Pancreas (tissue), 10 donors: ENCODE data around the gene SPATA25. TPM values are rescaled to one million over a fixed set of nuclear protein-coding genes. Genes with fewer than 3 reads are reported as not detected.

Source experiments
- ATAC-seq, 4 donors: fragments of 200-7000 bp; cut with Tn5 transposase; one replicate each; pipeline versions ENCODE4 v1.8.0 to v1.9.1; 2020; ENCODE audit warnings: mild to moderate bottlenecking in 4 of 4, moderate library complexity in 4 of 4
- DNase-seq, 6 donors: peaks; one replicate each; pipeline ENCODE4 v3.0.0-alpha.2; 2020
- FAIRE-seq: peaks from 2 replicates; lab custom pipeline; 2012; peaks lifted over from hg19 to GRCh38; lab: Jason Lieb, UNC
- H3K27ac ChIP-seq, 4 donors: fragments of 200-600 bp; sonication (generic); 1 replicate in 3 of 4; 2 replicates in 1 of 4; pipeline versions ENCODE4 v1.5.0 to v1.8.0; 2020
- H3K27me3 ChIP-seq, 4 donors: fragments of 200-600 bp; one replicate each; pipeline ENCODE4 v1.8.0; 2021
- H3K36me3 ChIP-seq, 3 donors: fragments of 200-600 bp; sonication (generic) in 1 of 3; one replicate each; pipeline versions ENCODE4 v1.5.0 to v1.8.0; 2020 to 2021
- H3K4me1 ChIP-seq, 3 donors: fragments of 200-600 bp; one replicate each; pipeline ENCODE4 v1.8.0; 2021
- H3K4me3 ChIP-seq, 4 donors: fragments of 200-600 bp; sonication (generic) in 2 of 4; one replicate each; pipeline versions ENCODE4 v1.5.0 to v1.8.0; 2020 to 2021
- H3K9me3 ChIP-seq, 4 donors: fragments of 200-600 bp; one replicate each; pipeline ENCODE4 v1.8.0; 2021
- CTCF ChIP-seq, 4 donors: fragments of 200-600 bp; sonication (generic) in 3 of 4; IDR thresholded peaks; one replicate each; pipeline versions ENCODE4 v1.5.0 to v1.8.0; 2021; ENCODE audit warnings: antibody characterized with exemption in 4 of 4
- WGBS, 2 donors: extraction: QIAGEN DNeasy Blood & Tissue Kit; methylation state at CpG; one replicate each; pipeline ENCODE4 v1.1.7; 2013; 5-methylcytosine and 5-hydroxymethylcytosine counted together
- intact Hi-C, 3 donors: fragments of 100-400 bp; cut with DNase I; formaldehyde crosslinking; loops; one replicate each; pipeline versions ENCODE4 v1.11.1 to v1.14.2; 2022
- polyA plus RNA-seq, 2 donors: library from polyadenylated mRNA; stranded (reverse); fragments of 200-250 nt; gene quantifications; one replicate each; pipeline ENCODE4 v1.2.3, GENCODE V29; 2013
- total RNA-seq, 6 donors: library from RNA; stranded (reverse); fragmentation: NEBNext Ultra II Directional in 4 of 6; extraction: Animal tissue kit (Norgen Biotek cat#: 25700) in 4 of 6; gene quantifications; one replicate each; pipeline versions ENCODE4 v1.2.1 to v1.2.4, GENCODE V29; 2021 to 2023
- donor health status: healthy with polysubstance abuse.
- donor health status: DM: no; HTN: no; CAD: no; lungs with moderate emphysema.
- donor health status: DM: no; HTN: no; CAD: no.
- donor health status: control.
- donor health status: control.
- donor health status: Bipolar disorder and iron deficiency.
- donor health status: DM: yes; HTN: yes; CAD: no.
- donor health status: DM: no; HTN: no; CAD: no.
- donor health status: DM: no; HTN: no; CAD: no.
- donor health status: DM: yes; HTN: yes; CAD: no.

Gene SPATA25
- total and polyA plus RNA-seq, 8 donors, result 0.55 to 1.7 (median 0.86) TPM

- no peak for FAIRE-seq
- 74 to 76% methylated on average over 9 of the region's 9 CpGs for WGBS, 2 donors
- Histone ChIP-seq H3K36me3 (no peaks in the 10 kb centered on the region), H3K27me3 (no peaks in the 10 kb centered on the region), H3K27ac (no peak overlapping the region), H3K4me3 (peak overlapping the region; percentile 65 to 93 (median 80)), H3K9me3 (no peaks in the 10 kb centered on the region), H3K4me1 (peaks cover 3 to 4% (median 4%) of the 10 kb centered on the region in 3 donors)
- peak in 2 of 6 donors; percentile 31 to 52 for DNase-seq
- intact Hi-C loops, result no loop called here
- peak in 2 of 4 donors; percentile 26 to 40 for ATAC-seq
- no peak for TF ChIP-seq CTCF (IDR thresholded peaks at IDR 0.05)
Measured at GRCh38 chr20:45892049-45892825, 4.8 kb upstream of the SPATA25 start.

- Histone ChIP-seq H3K4me1 (peaks cover 3 to 4% (median 4%) of the 10 kb centered on the region in 3 donors), H3K4me3 (peak within 1 kb of the TSS; percentile 65 to 93 (median 80)), H3K27ac (peak within 1 kb of the TSS; percentile 61 to 82 (median 75)), H3K36me3 (no peaks in the 10 kb centered on the region), H3K9me3 (no peaks in the 10 kb centered on the region), H3K27me3 (no peaks in the 10 kb centered on the region)
- peak; percentile 87 to 89 (median 88) for ATAC-seq
- no peak for TF ChIP-seq CTCF (IDR thresholded peaks at IDR 0.05)
- FAIRE-seq, result no peak
- intact Hi-C loops, result no loop called here
- WGBS, 2 donors, result 1% methylated on average over 59 to 78 of the region's 78 CpGs
- peak; percentile 88 to 96 (median 91) for DNase-seq
Measured at GRCh38 chr20:45890985-45891983, 3.9 kb upstream of the SPATA25 start, which contains the start of the genes CTSA and NEURL2. Gene CTSA (plus strand): TSS chr20:45891335. CDS start chr20:45891569, 234 bp downstream. Gene NEURL2 (minus strand): TSS chr20:45891208. CDS start chr20:45890991, 217 bp downstream.

GRCh38 chr20:45890077-45890984 lies 2.9 kb upstream of the SPATA25 start:
- Histone ChIP-seq H3K4me1 (peaks cover 3 to 4% (median 4%) of the 10 kb centered on the region in 3 donors), H3K27ac (peak overlapping the region; percentile 61 to 82 (median 75)), H3K27me3 (no peaks in the 10 kb centered on the region), H3K4me3 (peak overlapping the region; percentile 65 to 93 (median 80)), H3K9me3 (no peaks in the 10 kb centered on the region), H3K36me3 (no peaks in the 10 kb centered on the region)
- peak; percentile 73 to 90 (median 84) for DNase-seq
- FAIRE-seq, result no peak
- peak; percentile 49 to 57 (median 52) for TF ChIP-seq CTCF (IDR thresholded peaks at IDR 0.05)
- peak; percentile 77 to 83 (median 80) for ATAC-seq
- WGBS, 2 donors, result 1 to 2% methylated on average over 77 to 79 of the region's 79 CpGs
- intact Hi-C loops, result no loop called here

GRCh38 chr20:45888681-45889080 lies 1.3 kb upstream of the SPATA25 start:
- H3K27me3 ChIP-seq, result no peaks in the 10 kb centered on the region
- peaks cover 0 to under 1% (median 0%) of the 10 kb centered on the region in 3 donors for H3K36me3 ChIP-seq
- 83 to 88% methylated on average over 3 of the region's 3 CpGs for WGBS, 2 donors
- no peak overlapping the region for H3K4me3 ChIP-seq
- no peak for TF ChIP-seq CTCF (IDR thresholded peaks at IDR 0.05)
- no peak overlapping the region for H3K27ac ChIP-seq
- FAIRE-seq (no peak), ATAC-seq (no peak), DNase-seq (no peak)
- intact Hi-C loops, result loop anchor here in 1 of 3 donors (5.0 kb wide), 1 partner anchor 79 kb away; no protein-coding TSS in a partner anchor
- no peaks in the 10 kb centered on the region for H3K9me3 ChIP-seq
- H3K4me1 ChIP-seq, result peaks cover 3 to 4% (median 4%) of the 10 kb centered on the region in 3 donors
